H1 (cell line): ENCODE data around the gene DDX1. TPM values are rescaled to one million over a fixed set of nuclear protein-coding genes. Genes with fewer than 3 reads are reported as not detected.

Experiments used
- CTCF ChIA-PET: fragments of 300-600 bp; sonication (Branson Sonifier 250); formaldehyde crosslinking; loops from one replicate; lab custom pipeline; 2021; ENCODE audit not compliant: partially characterized antibody; lab: Charles Lee
- POLR2A ChIA-PET: fragments of 300-600 bp; sonication (Branson Sonifier 250); formaldehyde crosslinking; loops from one replicate; lab custom pipeline; 2021; ENCODE audit warnings: inconsistent platforms; ENCODE audit not compliant: partially characterized antibody; lab: Charles Lee
- DNase-seq, 2 experiments: peaks; one replicate each; pipeline versions ENCODE4 v3.0.0 to v3.0.0-alpha.2; 2010 to 2022; ENCODE audit warnings: low spot score in 2 of 2, low read depth in 1 of 2, mixed read lengths in 1 of 2
- FAIRE-seq: peaks from 2 replicates; lab custom pipeline; 2011; peaks lifted over from hg19 to GRCh38; lab: Jason Lieb, UNC
- H2AFZ ChIP-seq: 2 replicates; pipeline ENCODE4 v1.8.1; 2012; ENCODE audit warnings: low read length, inconsistent platforms
- H2AK5ac ChIP-seq: 2 replicates; pipeline ENCODE4 v1.6.1; 2013; ENCODE audit warnings: low read depth, low read length
- H2BK120ac ChIP-seq: replicated peaks from 2 replicates; pipeline ENCODE3; 2013; ENCODE audit warnings: low read depth, low read length, inconsistent platforms
- H2BK12ac ChIP-seq: 2 replicates; pipeline ENCODE4 v1.6.1; 2013; ENCODE audit warnings: low read depth, low read length
- H2BK15ac ChIP-seq: 2 replicates; pipeline ENCODE4 v1.6.1; 2013; ENCODE audit warnings: low read length
- H2BK20ac ChIP-seq: 2 replicates; pipeline ENCODE4 v1.6.1; 2013; ENCODE audit warnings: low read length
- H2BK5ac ChIP-seq: 2 replicates; pipeline ENCODE4 v1.6.1; 2013; ENCODE audit warnings: low read depth, low read length
- H3K14ac ChIP-seq: 2 replicates; pipeline ENCODE4 v1.6.1; 2013; ENCODE audit warnings: inconsistent platforms; ENCODE audit not compliant: insufficient read length
- H3K18ac ChIP-seq: 2 replicates; pipeline ENCODE4 v1.6.1; 2013; ENCODE audit warnings: low read length; ENCODE audit errors: extremely low read depth
- H3K23ac ChIP-seq: 2 replicates; pipeline ENCODE4 v1.6.1; 2013; ENCODE audit warnings: inconsistent platforms; ENCODE audit not compliant: insufficient read length
- H3K23me2 ChIP-seq: 2 replicates; pipeline ENCODE4 v1.6.1; 2013; ENCODE audit warnings: low read depth, low read length
- H3K27ac ChIP-seq: 2 replicates; pipeline ENCODE4 v1.6.1; 2011; ENCODE audit warnings: low read depth, low read length, inconsistent platforms
- H3K27me3 ChIP-seq, 4 experiments: replicated peaks in 1 of 4; 1 replicate in 1 of 4; 2 replicates in 3 of 4; pipeline versions ENCODE4 v1.6.1 to v1.8.1; 2011 to 2013; ENCODE audit warnings: low read length in 3 of 4, mild to moderate bottlenecking in 3 of 4, inconsistent platforms in 2 of 4, mixed read lengths in 2 of 4, moderate library complexity in 1 of 4; ENCODE audit not compliant: control insufficient read depth in 3 of 4, insufficient read depth in 3 of 4; ENCODE audit errors: extremely low read depth in 1 of 4
- H3K36me3 ChIP-seq, 4 experiments: 2 replicates each; pipeline versions ENCODE4 v1.6.1 to v1.8.1; 2011 to 2013; ENCODE audit warnings: mild to moderate bottlenecking in 4 of 4, low read length in 3 of 4, moderate library complexity in 2 of 4, control low read depth in 1 of 4, inconsistent platforms in 1 of 4; ENCODE audit not compliant: insufficient read depth in 4 of 4, control insufficient read depth in 2 of 4
- H3K4ac ChIP-seq: replicated peaks from 2 replicates; pipeline ENCODE3; 2013; ENCODE audit warnings: low read length, low read depth, mixed read lengths, inconsistent platforms; ENCODE audit not compliant: insufficient read length
- H3K4me1 ChIP-seq, 4 experiments: replicated peaks in 1 of 4; 1 replicate in 1 of 4; 2 replicates in 3 of 4; pipeline versions ENCODE4 v1.6.1 to v1.8.1; 2011 to 2013; ENCODE audit warnings: low read length in 3 of 4, inconsistent platforms in 2 of 4, mixed read lengths in 1 of 4; ENCODE audit not compliant: insufficient read depth in 4 of 4, control insufficient read depth in 3 of 4
- H3K4me2 ChIP-seq, 2 experiments: 2 replicates each; pipeline versions ENCODE4 v1.6.1 to v1.8.1; 2011 to 2013; ENCODE audit warnings: low read depth in 2 of 2, low read length in 2 of 2, control low read depth in 1 of 2, inconsistent platforms in 1 of 2, mild to moderate bottlenecking in 1 of 2; ENCODE audit not compliant: insufficient read depth in 1 of 2
- H3K4me3 ChIP-seq, 4 experiments: fragments of 200-600, 300-600 bp in 1 of 4; sonication (generic), shearing (Covaris generic), sonication (Bioruptor Twin) in 1 of 4; 2 replicates each; pipeline versions ENCODE4 v1.5.1 to v1.8.1; 2011 to 2016; ENCODE audit warnings: low read length in 4 of 4, low read depth in 3 of 4, control low read depth in 2 of 4, inconsistent platforms in 2 of 4, mild to moderate bottlenecking in 2 of 4, mixed read lengths in 1 of 4, moderate library complexity in 1 of 4; ENCODE audit not compliant: insufficient read depth in 2 of 4; ENCODE audit errors: extremely low read depth in 1 of 4
- H3K56ac ChIP-seq: replicated peaks from 2 replicates; pipeline ENCODE3; 2013; ENCODE audit warnings: low read depth, mild to moderate bottlenecking, mixed read lengths, low read length, inconsistent platforms; ENCODE audit not compliant: insufficient read length
- H3K79me1 ChIP-seq: 2 replicates; pipeline ENCODE4 v1.6.1; 2013; ENCODE audit warnings: low read depth, low read length, control low read depth
- H3K79me2 ChIP-seq, 2 experiments: 2 replicates each; pipeline versions ENCODE4 v1.6.1 to v1.8.1; 2012 to 2013; ENCODE audit warnings: low read length in 2 of 2, mild to moderate bottlenecking in 2 of 2, inconsistent platforms in 1 of 2; ENCODE audit not compliant: insufficient read depth in 2 of 2, control insufficient read depth in 1 of 2
- H3K9ac ChIP-seq, 4 experiments: replicated peaks in 1 of 4; 1 replicate in 1 of 4; 2 replicates in 3 of 4; pipeline versions ENCODE4 v1.6.1 to v1.8.1; 2011 to 2013; ENCODE audit warnings: low read depth in 3 of 4, low read length in 3 of 4, control low read depth in 2 of 4, mild to moderate bottlenecking in 2 of 4, moderate library complexity in 2 of 4, inconsistent platforms in 1 of 4; ENCODE audit errors: extremely low read depth in 1 of 4
- H3K9me3 ChIP-seq, 2 experiments: 2 replicates each; pipeline versions ENCODE4 v1.6.1 to v1.8.1; 2012 to 2013; ENCODE audit warnings: mild to moderate bottlenecking in 2 of 2, moderate library complexity in 2 of 2, control low read depth in 1 of 2, inconsistent platforms in 1 of 2, low read depth in 1 of 2, low read length in 1 of 2, mixed read lengths in 1 of 2; ENCODE audit not compliant: insufficient read depth in 2 of 2
- H4K20me1 ChIP-seq, 2 experiments: replicated peaks in 1 of 2; 2 replicates each; pipeline versions ENCODE3 to v1.8.1; 2011 to 2013; ENCODE audit warnings: inconsistent platforms in 2 of 2, low read length in 2 of 2, mild to moderate bottlenecking in 1 of 2; ENCODE audit not compliant: insufficient read depth in 2 of 2, control insufficient read depth in 1 of 2
- H4K5ac ChIP-seq: 2 replicates; pipeline ENCODE4 v1.6.1; 2013; ENCODE audit warnings: low read length, low read depth, mixed read lengths, inconsistent platforms; ENCODE audit not compliant: insufficient read length
- H4K8ac ChIP-seq: 2 replicates; pipeline ENCODE4 v1.8.0; 2013; ENCODE audit warnings: mild to moderate bottlenecking, moderate library complexity, low read length, inconsistent platforms; ENCODE audit not compliant: insufficient read depth; ENCODE audit errors: extremely low read depth
- H4K91ac ChIP-seq: replicated peaks from 2 replicates; pipeline ENCODE3; 2013; ENCODE audit warnings: low read length, mixed read lengths, inconsistent platforms; ENCODE audit not compliant: insufficient read length
- ATF3 ChIP-seq: IDR thresholded peaks from 2 replicates; pipeline ENCODE4 v1.6.1; 2011; ENCODE audit warnings: low read depth, mild to moderate bottlenecking, low read length; ENCODE audit not compliant: insufficient read depth
- BCL11A ChIP-seq, 2 experiments: IDR thresholded peaks; one replicate each; pipeline ENCODE4 v1.6.1; 2011; ENCODE audit warnings: low read depth in 2 of 2, low read length in 2 of 2, mild to moderate bottlenecking in 2 of 2
- BRCA1 ChIP-seq: IDR thresholded peaks from 2 replicates; pipeline ENCODE4 v1.6.1; 2012; ENCODE audit warnings: low read depth, low read length, improper control_type of control experiment
- JUN ChIP-seq: IDR thresholded peaks from 2 replicates; pipeline ENCODE4 v1.6.1; 2011; ENCODE audit warnings: low read depth, mild to moderate bottlenecking, improper control_type of control experiment, low read length
- JUND ChIP-seq: IDR thresholded peaks from 2 replicates; pipeline ENCODE4 v1.6.1; 2011; ENCODE audit warnings: mild to moderate bottlenecking, improper control_type of control experiment, low read length
- KDM5A ChIP-seq: fragments of 200-600 bp; IDR thresholded peaks from 2 replicates; pipeline ENCODE4 v1.7.1; 2012; ENCODE audit warnings: mild to moderate bottlenecking, low read length, inconsistent platforms, mixed read lengths
- POLR2AphosphoS5 ChIP-seq: IDR thresholded peaks from 2 replicates; pipeline ENCODE4 v1.6.1; 2011; ENCODE audit warnings: low read depth, low read length
- POU5F1 ChIP-seq: IDR thresholded peaks from 2 replicates; pipeline ENCODE4 v1.6.1; 2011; ENCODE audit warnings: low read depth, mild to moderate bottlenecking, low read length, moderate library complexity
- RXRA ChIP-seq: IDR thresholded peaks from 2 replicates; pipeline ENCODE4 v1.6.1; 2011; ENCODE audit warnings: low read depth, mild to moderate bottlenecking, low read length, moderate library complexity; ENCODE audit not compliant: insufficient read depth
- SP2 ChIP-seq: IDR thresholded peaks from 2 replicates; pipeline ENCODE4 v1.6.1; 2012; ENCODE audit warnings: mild to moderate bottlenecking, low read length, inconsistent platforms
- TBP ChIP-seq: IDR thresholded peaks from 2 replicates; pipeline ENCODE4 v1.6.1; 2011; ENCODE audit warnings: low read depth, low read length, improper control_type of control experiment
- ZNF274 ChIP-seq: IDR thresholded peaks from 2 replicates; pipeline ENCODE4 v1.7.0; 2012; ENCODE audit warnings: low read length, borderline replicate concordance; ENCODE audit errors: extremely low read depth
- WGBS, 2 experiments: shearing (Covaris generic) in 1 of 2; methylation state at CpG; one replicate each; pipeline versions ENCODE4 v1.1.6 to v1.1.7; 2013 to 2015; ENCODE audit warnings: low lambda C conversion rate in 2 of 2, mixed read lengths in 2 of 2, inconsistent platforms in 1 of 2, low coverage in 1 of 2, missing lambda C conversion rate in 1 of 2; ENCODE audit not compliant: insufficient replicate concordance in 2 of 2, insufficient coverage in 1 of 2, insufficient read length in 1 of 2; ENCODE audit errors: extremely low coverage in 1 of 2, missing lambda C conversion rate in 1 of 2; 5-methylcytosine and 5-hydroxymethylcytosine counted together
- polyA plus RNA-seq, 7 experiments: library from polyadenylated mRNA; depleted of rRNA in 3 of 7; stranded (reverse) in 5 of 7; unstranded in 2 of 7; fragments of >200 nt in 5 of 7; fragments of 200-250 nt in 2 of 7; gene quantifications; 1 replicate in 5 of 7; 2 replicates in 1 of 7; 4 replicates in 1 of 7; pipeline versions ENCODE4 v1.2.1 to v1.2.3, GENCODE V29; 2011 to 2013; ENCODE audit warnings: missing spikeins in 2 of 7, mixed read lengths in 2 of 7
- total RNA-seq: library from RNA; stranded (reverse); fragmentation: NEBNext Ultra II Directional; extraction: Animal tissue kit (Norgen Biotek cat#: 25700); gene quantifications from 2 replicates; pipeline ENCODE4 v1.2.1, GENCODE V29; 2021

The DDX1 gene
- total and polyA plus RNA-seq, 2 of the 8 experiments (the other 6 are each of a cell fraction or from before 2014, with no cell fraction given) = 51.1 to 161 TPM

DNA sequence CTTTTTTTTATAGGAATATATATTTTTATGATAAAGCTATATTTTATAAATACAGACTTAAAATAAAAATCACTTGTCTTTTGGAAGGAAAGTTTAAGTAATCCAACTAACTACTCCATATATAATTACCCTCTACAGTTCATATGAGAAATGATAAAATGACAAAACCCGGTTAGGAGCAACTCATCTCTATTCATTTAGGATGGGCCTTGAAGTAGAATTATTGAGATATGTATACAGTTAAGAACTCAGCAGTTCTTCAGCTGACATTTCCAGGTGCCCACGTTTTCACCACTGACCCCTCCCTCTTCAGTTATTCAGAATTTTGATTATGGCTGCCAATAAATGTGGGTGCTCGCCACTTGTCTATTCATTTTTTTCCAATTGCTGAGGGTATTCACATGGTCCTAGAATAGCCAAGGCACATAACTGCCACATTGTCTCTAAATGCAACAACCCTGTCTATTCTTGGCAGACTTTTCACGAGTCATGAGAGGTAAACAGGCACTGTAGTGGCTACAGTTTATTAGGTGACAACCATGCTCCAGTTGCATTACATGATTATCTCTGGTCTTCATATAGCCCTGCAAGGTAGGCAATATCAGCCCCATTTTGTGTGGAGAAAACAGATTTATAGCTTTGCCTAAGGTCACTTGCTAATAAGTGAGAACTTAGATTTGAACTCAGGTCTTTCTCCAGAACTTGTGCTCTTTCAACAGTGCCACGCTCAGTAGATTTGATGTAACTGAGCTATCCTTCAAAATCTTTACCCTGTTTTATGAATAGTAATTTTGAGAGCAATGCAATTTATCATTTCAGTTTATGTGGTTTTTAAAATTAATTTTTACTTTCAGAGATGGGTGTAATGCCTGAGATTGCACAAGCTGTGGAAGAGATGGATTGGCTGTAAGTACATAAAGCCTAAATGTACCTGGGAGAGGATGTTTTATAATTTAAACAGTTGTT, 2.9 kb downstream of the DDX1 start:
- Histone ChIP-seq H3K9me3 (no peaks in the 10 kb centered on the region), H3K4me2 (no peak overlapping the region), H2BK12ac (no peak overlapping the region), H3K36me3 (peaks cover 13 to 46% (median 30%) of the 10 kb centered on the region in 4 experiments), H3K23ac (no peak overlapping the region), H2BK20ac (no peak overlapping the region), H2BK5ac (no peak overlapping the region), H2BK120ac (no peak overlapping the region), H4K20me1 (peaks cover 0 to 3% of the 10 kb centered on the region in 2 experiments), H3K18ac (no peak overlapping the region), H4K8ac (no peak overlapping the region), H3K27me3 (no peaks in the 10 kb centered on the region), H3K4me3 (no peak overlapping the region), H3K23me2 (peaks cover 3% of the 10 kb centered on the region; the same call in 1 of the 2 replicates), H3K56ac (no peak overlapping the region), H3K9ac (no peak overlapping the region), H3K4ac (no peak overlapping the region), H3K27ac (no peak overlapping the region), H3K79me1 (no peaks in the 10 kb centered on the region), H3K4me1 (peaks cover 0 to 3% (median 1%) of the 10 kb centered on the region in 4 experiments; a peak in 3 of 7 replicates), H2AK5ac (no peak overlapping the region), H4K91ac (no peak overlapping the region), H2AFZ (no peak overlapping the region), H3K79me2 (peaks cover 8 to 34% of the 10 kb centered on the region in 2 experiments), H3K14ac (no peak overlapping the region), H4K5ac (no peak overlapping the region), H2BK15ac (no peak overlapping the region)
- FAIRE-seq = no peak
- ChIA-PET CTCF (interaction anchor here (0.6 kb wide), 1 partner anchor 1210 kb away, joined by 5 read pairs; no protein-coding TSS in a partner anchor), POLR2A (interaction anchor here (0.7 to 2.0 kb wide), 2 partner anchors 11 to 15 kb away, joined by 3 to 8 read pairs; no protein-coding TSS in a partner anchor)
- DNase-seq = no peak
- WGBS, 2 experiments = 88% methylated on average over 5 of the region's 5 CpGs; no CpG with 5 or more reads in 1 of the 2 experiments
- TF ChIP-seq BRCA1 = no peak
- no peak for TF ChIP-seq POU5F1
- TF ChIP-seq JUND = no peak
- no peak for TF ChIP-seq TBP
- TF ChIP-seq ATF3 = no peak
- TF ChIP-seq ZNF274 = no peak
- no peak for TF ChIP-seq RXRA
- no peak for TF ChIP-seq POLR2AphosphoS5
- TF ChIP-seq JUN = no peak
- TF ChIP-seq KDM5A = no peak
- no peak for TF ChIP-seq BCL11A (IDR thresholded peaks at IDR 0.05; ENCODE audit: low read depth in 2 of 2, low read length in 2 of 2)
- TF ChIP-seq SP2 = no peak
